Activated B cell treated with CpG ODN at 0.5 μM for 24 hours (primary cell): ENCODE measurements around the gene TAGLN3. TPM values are rescaled to one million over a fixed set of nuclear protein-coding genes. Genes with fewer than 3 reads are reported as not detected.
A peak's percentile ranks its signal among the peaks of the same experiment; 100 is the strongest.

Experiments used
- ATAC-seq: fragments of 200-7000 bp; cut with Tn5 transposase; one replicate; pipeline ENCODE4 v1.10.0; 2021; ENCODE audit warnings: low read depth, mild to moderate bottlenecking, moderate library complexity
- CTCF ChIA-PET: fragments of 350-600 bp; sonication (Branson Sonifier 250); formaldehyde crosslinking; loops from one replicate; lab custom pipeline; 2021; ENCODE audit warnings: antibody characterized with exemption; lab: Charles Lee
- POLR2A ChIA-PET: fragments of 350-600 bp; sonication (Branson Sonifier 250); formaldehyde crosslinking; loops from one replicate; lab custom pipeline; 2021; ENCODE audit warnings: antibody characterized with exemption; lab: Charles Lee
- DNase-seq: peaks from one replicate; pipeline ENCODE4 v3.0.0; 2022
- H3K27ac Mint-ChIP-seq: one replicate; pipeline ENCODE4 v1.8.0; 2020; ENCODE audit warnings: mixed read lengths
- H3K27me3 Mint-ChIP-seq: one replicate; pipeline ENCODE4 v1.8.0; 2021; ENCODE audit warnings: mixed read lengths
- H3K36me3 Mint-ChIP-seq: one replicate; pipeline ENCODE4 v1.8.0; 2021; ENCODE audit warnings: low read depth, mixed read lengths
- H3K4me1 Mint-ChIP-seq: one replicate; pipeline ENCODE4 v1.8.0; 2021; ENCODE audit warnings: mixed read lengths
- H3K4me3 Mint-ChIP-seq: one replicate; pipeline ENCODE4 v1.8.0; 2020; ENCODE audit warnings: mild to moderate bottlenecking, mixed read lengths
- H3K9me3 Mint-ChIP-seq: one replicate; pipeline ENCODE4 v1.8.0; 2020; ENCODE audit warnings: mixed read lengths
- CTCF ChIP-seq: fragments of 200-600 bp; IDR thresholded peaks from one replicate; pipeline ENCODE4 v1.8.0; 2022; ENCODE audit warnings: antibody characterized with exemption, mild to moderate bottlenecking
- intact Hi-C: fragments of 100-400 bp; cut with micrococcal nuclease; formaldehyde crosslinking; loops from one replicate; pipeline ENCODE4 v1.15.1; 2024
- total RNA-seq: library from RNA; stranded (reverse); gene quantifications from 2 replicates; pipeline ENCODE4 v1.2.3, GENCODE V29; 2022

Gene TAGLN3
- total RNA-seq, 1 donor from 2014 or later = not detected

- H3K4me1 Mint-ChIP-seq = peaks cover 54% of the 10 kb centered on the region
- intact Hi-C loops = no loop called here
- ChIA-PET CTCF (interaction anchor here (0.6 kb wide), 2 partner anchors 12 to 289 kb away, joined by 3 read pairs; no protein-coding TSS in a partner anchor), POLR2A (no interaction called here)
- no peak overlapping the region for H3K4me3 Mint-ChIP-seq
- DNase-seq (no peak), ATAC-seq (no peak)
- no peak for TF ChIP-seq CTCF
- no peak overlapping the region for H3K27ac Mint-ChIP-seq
- no peaks in the 10 kb centered on the region for H3K27me3 Mint-ChIP-seq
- peaks cover 34% of the 10 kb centered on the region for H3K36me3 Mint-ChIP-seq
- no peaks in the 10 kb centered on the region for H3K9me3 Mint-ChIP-seq
Observed at GRCh38 chr3:111981457-111981763, 17.3 kb upstream of the TAGLN3 start.

- DNase-seq (no peak), ATAC-seq (no peak)
- H3K27me3 Mint-ChIP-seq = no peaks in the 10 kb centered on the region
- no peak overlapping the region for H3K4me3 Mint-ChIP-seq
- intact Hi-C loops = no loop called here
- ChIA-PET CTCF (interaction anchor here (8.8 kb wide), 1 partner anchor 29 kb away, joined by 81 read pairs; no protein-coding TSS in a partner anchor), POLR2A (no interaction called here)
- H3K36me3 Mint-ChIP-seq = peaks cover 57% of the 10 kb centered on the region
- peaks cover 51% of the 10 kb centered on the region for H3K4me1 Mint-ChIP-seq
- H3K9me3 Mint-ChIP-seq = no peaks in the 10 kb centered on the region
- H3K27ac Mint-ChIP-seq = no peak overlapping the region
- no peak for TF ChIP-seq CTCF
Observed at GRCh38 chr3:111984636-111985298, 14.0 kb upstream of the TAGLN3 start.

- H3K27me3 Mint-ChIP-seq = no peaks in the 10 kb centered on the region
- DNase-seq (no peak), ATAC-seq (no peak)
- H3K4me1 Mint-ChIP-seq = peaks cover 30% of the 10 kb centered on the region
- POLR2A ChIA-PET = no interaction called here
- H3K36me3 Mint-ChIP-seq = peaks cover 61% of the 10 kb centered on the region
- CTCF ChIA-PET = interaction anchor here (1.3 to 8.8 kb wide), 3 partner anchors 19 to 270 kb away, joined by 3 to 81 read pairs (median 3); no protein-coding TSS in a partner anchor
- intact Hi-C loops = no loop called here
- TF ChIP-seq CTCF = no peak
- no peak overlapping the region for H3K27ac Mint-ChIP-seq
- H3K4me3 Mint-ChIP-seq = no peak overlapping the region
- H3K9me3 Mint-ChIP-seq = no peaks in the 10 kb centered on the region
Observed at GRCh38 chr3:111986800-111987199, 11.9 kb upstream of the TAGLN3 start.

GRCh38 chr3:111989061-111989678 lies 9.6 kb upstream of the TAGLN3 start:
- intact Hi-C loops = loop anchor here (1.0 kb wide), 3 partner anchors 10 to 54 kb away; partner anchors contain the start of gene ABHD10
- peaks cover 68% of the 10 kb centered on the region for H3K36me3 Mint-ChIP-seq
- no peaks in the 10 kb centered on the region for H3K27me3 Mint-ChIP-seq
- ATAC-seq (peak; percentile 74), DNase-seq (no peak)
- no peak overlapping the region for H3K27ac Mint-ChIP-seq
- H3K4me1 Mint-ChIP-seq = peaks cover 12% of the 10 kb centered on the region
- TF ChIP-seq CTCF = peak; percentile 37
- no peaks in the 10 kb centered on the region for H3K9me3 Mint-ChIP-seq
- CTCF ChIA-PET = interaction anchor here (0.8 to 8.8 kb wide), 16 partner anchors 9 to 411 kb away, joined by 3 to 81 read pairs (median 5); partner anchors contain the start of genes ABHD10 and TAGLN3
- POLR2A ChIA-PET = interaction anchor here (0.7 to 1.4 kb wide), 3 partner anchors 10 to 22 kb away, joined by 4 to 5 read pairs (median 5); partner anchors contain the start of gene ABHD10
- H3K4me3 Mint-ChIP-seq = no peak overlapping the region

- DNase-seq (no peak), ATAC-seq (no peak)
- intact Hi-C loops = no loop called here
- CTCF ChIA-PET = interaction anchor here (8.8 kb wide), 1 partner anchor 21 kb away, joined by 81 read pairs; no protein-coding TSS in a partner anchor
- H3K9me3 Mint-ChIP-seq = no peaks in the 10 kb centered on the region
- no peak overlapping the region for H3K4me3 Mint-ChIP-seq
- peaks cover 5% of the 10 kb centered on the region for H3K4me1 Mint-ChIP-seq
- H3K27me3 Mint-ChIP-seq = peaks cover 6% of the 10 kb centered on the region
- TF ChIP-seq CTCF = no peak
- no peak overlapping the region for H3K27ac Mint-ChIP-seq
- peaks cover 45% of the 10 kb centered on the region for H3K36me3 Mint-ChIP-seq
- POLR2A ChIA-PET = no interaction called here
Observed at GRCh38 chr3:111993038-111993437, 5.7 kb upstream of the TAGLN3 start.
